ENCODE results near the gene NCOA7. TPM values are rescaled to one million over a fixed set of nuclear protein-coding genes. Genes with fewer than 3 reads are reported as not detected.

The NCOA7 gene
- total RNA-seq, 6 experiments from 2014 or later = 11.4 to 71.8 (median 23.0) TPM

DNA sequence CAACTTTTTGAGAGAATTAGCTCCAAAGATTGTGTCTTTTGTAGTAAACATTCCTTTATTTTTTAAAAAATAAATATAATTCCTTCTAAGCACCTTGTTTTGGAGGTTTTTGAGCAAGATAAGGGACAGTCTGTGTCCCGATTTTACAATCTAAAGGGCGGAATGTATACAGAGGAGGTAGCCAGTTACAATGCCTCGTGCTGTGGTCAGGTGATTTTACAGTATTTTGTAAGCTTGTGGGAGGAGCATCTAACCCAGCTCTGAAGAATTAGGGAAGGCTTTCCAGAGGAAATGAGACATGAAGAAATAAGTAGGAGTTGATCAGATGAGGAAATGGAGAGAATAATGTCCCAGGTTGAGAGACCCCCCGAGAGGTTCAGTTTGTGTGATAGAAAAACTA is 167.1 kb downstream of the NCOA7 start:
- Histone ChIP-seq H3K27ac (peak overlapping the region; percentile 96 to 99 (median 98)), H3K27me3 (no peaks in the 10 kb centered on the region), H3K36me3 (no peaks in the 10 kb centered on the region), H3K4me1 (peaks cover 0 to 38% (median 11%) of the 10 kb centered on the region in 4 donors), H3K4me3 (peak overlapping the region; percentile 67 to 95 (median 92)), H3K9me3 (no peaks in the 10 kb centered on the region)
- DNase-seq (no peak), ATAC-seq (peak; percentile 22 to 50 (median 26))
- intact Hi-C loops (cut with DNase I) = loop anchor here in 1 of 2 donors (10.0 kb wide), 1 partner anchor 53 kb away; no protein-coding TSS in a partner anchor
- no peak for TF ChIP-seq POLR2A (IDR thresholded peaks at IDR 0.05)
- TF ChIP-seq, protein P1, sequence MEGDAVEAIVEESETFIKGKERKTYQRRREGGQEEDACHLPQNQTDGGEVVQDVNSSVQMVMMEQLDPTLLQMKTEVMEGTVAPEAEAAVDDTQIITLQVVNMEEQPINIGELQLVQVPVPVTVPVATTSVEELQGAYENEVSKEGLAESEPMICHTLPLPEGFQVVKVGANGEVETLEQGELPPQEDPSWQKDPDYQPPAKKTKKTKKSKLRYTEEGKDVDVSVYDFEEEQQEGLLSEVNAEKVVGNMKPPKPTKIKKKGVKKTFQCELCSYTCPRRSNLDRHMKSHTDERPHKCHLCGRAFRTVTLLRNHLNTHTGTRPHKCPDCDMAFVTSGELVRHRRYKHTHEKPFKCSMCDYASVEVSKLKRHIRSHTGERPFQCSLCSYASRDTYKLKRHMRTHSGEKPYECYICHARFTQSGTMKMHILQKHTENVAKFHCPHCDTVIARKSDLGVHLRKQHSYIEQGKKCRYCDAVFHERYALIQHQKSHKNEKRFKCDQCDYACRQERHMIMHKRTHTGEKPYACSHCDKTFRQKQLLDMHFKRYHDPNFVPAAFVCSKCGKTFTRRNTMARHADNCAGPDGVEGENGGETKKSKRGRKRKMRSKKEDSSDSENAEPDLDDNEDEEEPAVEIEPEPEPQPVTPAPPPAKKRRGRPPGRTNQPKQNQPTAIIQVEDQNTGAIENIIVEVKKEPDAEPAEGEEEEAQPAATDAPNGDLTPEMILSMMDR (IDR thresholded peaks at IDR 0.05) = no peak
- WGBS (ENCODE audit: insufficient coverage, low coverage, low lambda C conversion rate, missing lambda C conversion rate) = 27% methylated on average over 4 of the region's 4 CpGs

DNA sequence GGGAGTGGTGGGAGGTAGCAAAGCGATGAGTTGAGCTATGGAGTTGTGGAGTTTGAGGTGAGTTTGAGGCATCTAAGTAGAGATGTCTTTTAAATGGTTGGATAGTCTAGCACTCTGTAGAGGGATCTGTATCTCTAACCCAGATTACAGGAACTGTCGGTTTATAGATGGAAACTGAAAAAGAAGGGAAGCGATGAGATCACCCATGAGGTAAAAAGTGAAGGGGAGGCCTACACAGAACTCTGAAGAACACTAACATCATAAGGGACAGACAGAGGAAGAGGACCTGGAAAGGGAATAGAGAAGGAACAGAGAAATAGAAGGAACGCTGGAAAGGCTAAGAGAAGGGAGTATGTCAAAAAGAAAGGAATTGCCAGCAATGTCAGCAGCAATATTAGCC is 168.3 kb downstream of the NCOA7 start:
- Histone ChIP-seq H3K4me1 (peaks cover 0 to 38% (median 15%) of the 10 kb centered on the region in 4 donors), H3K4me3 (no peak overlapping the region), H3K27me3 (no peaks in the 10 kb centered on the region), H3K9me3 (no peaks in the 10 kb centered on the region), H3K27ac (peak overlapping the region; percentile 29 to 57 (median 37)), H3K36me3 (no peaks in the 10 kb centered on the region)
- DNase-seq = no peak
- TF ChIP-seq, protein P1 (IDR thresholded peaks at IDR 0.05) = no peak
- no peak for TF ChIP-seq POLR2A (IDR thresholded peaks at IDR 0.05)
- intact Hi-C loops (cut with DNase I) = loop anchor here in 1 of 2 donors (10.0 kb wide), 1 partner anchor 54 kb away; no protein-coding TSS in a partner anchor
- 92% methylated on average over 4 of the region's 4 CpGs for WGBS (ENCODE audit: insufficient coverage, low coverage, low lambda C conversion rate, missing lambda C conversion rate)
- ATAC-seq = no peak

DNA sequence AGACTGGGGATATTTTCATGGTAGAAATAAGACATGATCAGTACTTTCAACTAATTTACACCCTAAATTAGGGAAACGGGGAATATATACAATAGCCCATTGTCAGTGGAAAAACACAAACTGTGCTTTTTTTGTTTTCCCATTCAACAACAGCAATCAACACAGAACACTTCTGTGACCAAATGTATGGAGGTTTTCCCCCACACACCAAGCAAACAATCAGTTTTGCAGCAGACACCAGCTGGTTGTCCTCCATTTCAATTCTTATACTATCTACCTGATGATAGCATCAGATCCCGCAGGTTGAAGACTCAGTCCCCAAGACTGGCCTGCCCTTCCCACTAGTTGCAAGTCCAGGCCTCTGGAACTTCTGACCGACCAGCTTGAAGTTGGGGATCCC is 170.4 kb downstream of the NCOA7 start:
- peaks cover 0 to 38% (median 15%) of the 10 kb centered on the region in 4 donors for H3K4me1 ChIP-seq
- H3K27ac ChIP-seq = no peak overlapping the region
- H3K4me3 ChIP-seq = no peak overlapping the region
- H3K9me3 ChIP-seq = no peaks in the 10 kb centered on the region
- no peaks in the 10 kb centered on the region for H3K27me3 ChIP-seq
- H3K36me3 ChIP-seq = no peaks in the 10 kb centered on the region
- TF ChIP-seq, protein P1 (IDR thresholded peaks at IDR 0.05) = no peak
- TF ChIP-seq POLR2A (IDR thresholded peaks at IDR 0.05) = no peak
- 82% methylated on average over 2 of the region's 3 CpGs for WGBS (ENCODE audit: insufficient coverage, low coverage, low lambda C conversion rate, missing lambda C conversion rate)
- DNase-seq (no peak), ATAC-seq (no peak)
- intact Hi-C loops (cut with DNase I) = no loop called here

DNA sequence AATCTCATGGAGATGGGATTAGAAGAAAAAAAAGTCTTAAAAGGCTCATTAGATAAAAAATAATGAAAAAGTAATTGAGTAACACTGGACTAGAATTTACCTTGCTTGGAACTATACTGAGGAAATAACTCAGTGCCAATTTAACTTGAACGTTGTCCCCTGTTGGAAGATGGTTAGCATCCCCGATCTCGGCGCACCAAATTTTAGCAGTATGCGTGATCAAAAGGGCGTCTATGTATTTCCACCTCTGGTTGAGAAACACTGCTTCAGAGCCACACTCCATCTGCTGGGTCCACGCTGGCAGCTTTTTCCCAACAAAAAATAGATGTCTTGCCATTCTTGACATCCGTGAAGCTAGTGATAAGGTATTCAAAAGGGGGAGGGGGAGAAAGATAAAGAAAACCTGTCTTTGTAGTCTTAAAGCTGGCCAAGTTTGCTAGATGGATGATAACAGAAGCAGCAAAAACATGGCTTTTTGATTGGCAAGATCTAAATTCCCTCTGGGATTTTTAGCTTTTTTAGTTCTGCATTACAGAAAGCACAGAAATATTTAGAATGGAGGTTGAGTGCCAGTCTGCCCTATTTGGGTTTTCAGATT is 172.2 kb downstream of the NCOA7 start:
- Histone ChIP-seq H3K4me3 (no peak overlapping the region), H3K36me3 (peaks cover 0 to 7% (median 0%) of the 10 kb centered on the region in 4 donors), H3K9me3 (no peaks in the 10 kb centered on the region), H3K27me3 (no peaks in the 10 kb centered on the region), H3K4me1 (peaks cover 0 to 31% (median 15%) of the 10 kb centered on the region in 4 donors), H3K27ac (no peak overlapping the region)
- 53% methylated on average over 8 of the region's 8 CpGs for WGBS (ENCODE audit: insufficient coverage, low coverage, low lambda C conversion rate, missing lambda C conversion rate)
- no peak for TF ChIP-seq POLR2A (IDR thresholded peaks at IDR 0.05)
- TF ChIP-seq, protein P1 (IDR thresholded peaks at IDR 0.05) = no peak
- DNase-seq (peak in 2 of 3 donors; percentile 32 to 52), ATAC-seq (peak; percentile 38 to 64 (median 50))
- intact Hi-C loops (cut with DNase I) = no loop called here

Measured in right lobe of liver (tissue), 6 donors.